NK-92 (cell line): ENCODE data around the gene PRAMEF18.
"Not testable (repeated sequence)": the region's sequence is repeated elsewhere in the genome, so short reads cannot be mapped to it uniquely, and the experiment has no call there.

ENCODE experiments used
- DNase-seq: peaks from one replicate; lab custom pipeline; 2025; ENCODE audit not compliant: unreplicated experiment; lab: John Stamatoyannopoulos, UW

PRAMEF18 gene, protein sequence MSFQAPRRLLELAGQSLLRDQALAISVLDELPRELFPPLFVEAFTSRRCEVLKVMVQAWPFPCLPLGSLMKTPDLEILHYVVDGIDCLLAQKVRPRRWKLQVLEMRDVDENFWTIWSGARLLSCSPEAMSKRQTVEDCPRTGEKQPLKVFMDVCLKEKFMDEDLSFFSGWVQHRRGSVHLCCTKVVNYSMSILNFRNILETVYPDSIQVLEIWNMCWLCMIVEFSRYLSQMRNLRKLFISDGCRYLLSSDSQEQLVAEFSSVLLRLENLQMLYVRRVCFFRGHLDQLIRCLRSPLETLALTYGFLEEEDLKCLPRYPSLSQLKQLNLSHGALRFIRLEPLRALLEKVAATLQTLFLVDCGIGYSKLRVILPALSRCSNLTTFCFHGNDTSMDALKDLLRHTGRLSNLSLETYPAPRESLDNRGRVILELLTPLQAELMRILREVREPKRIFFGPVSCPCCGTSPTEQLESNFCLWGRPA

DNA sequence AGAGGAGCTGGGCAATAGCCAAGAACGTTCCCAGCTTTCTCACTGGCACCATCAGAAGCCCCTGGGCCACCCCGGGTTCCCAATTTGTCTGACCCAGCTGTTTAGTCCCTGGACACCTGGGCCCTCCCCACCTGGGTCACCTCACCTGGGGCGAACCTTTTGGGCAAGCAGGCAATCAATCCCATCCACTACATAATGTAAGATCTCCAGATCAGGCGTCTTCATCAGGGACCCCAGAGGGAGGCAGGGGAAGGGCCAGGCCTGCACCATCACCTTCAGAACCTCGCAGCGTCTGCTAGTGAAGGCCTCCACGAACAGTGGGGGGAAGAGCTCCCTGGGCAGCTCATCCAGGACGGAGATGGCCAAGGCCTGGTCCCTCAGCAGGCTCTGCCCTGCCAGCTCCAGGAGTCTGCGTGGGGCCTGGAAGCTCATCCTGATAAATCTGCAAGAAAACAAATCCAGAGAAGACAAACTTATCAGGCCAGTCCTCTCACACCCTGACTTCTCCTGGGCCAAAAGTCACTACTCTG is at the start of gene PRAMEF18:
Gene PRAMEF18, minus strand, starts transcription at position 480 of the 530 bp plus-strand sequence. Its CDS starts 48 bp downstream, at position 432.
- not testable (repeated sequence) for DNase-seq

- not testable (repeated sequence) for DNase-seq
These were observed 39.2 kb upstream of the PRAMEF18 start for GRCh38 chr1:13265124-13265523.

GRCh38 chr1:13253898-13254297 is 27.9 kb upstream of the PRAMEF18 start, which contains the start of gene PRAMEF5:
Gene PRAMEF5, plus strand, starts transcription at chr1:13254198. Its CDS starts 5,071 bp downstream, at chr1:13259269.
- not testable (repeated sequence) for DNase-seq

- DNase-seq, result not testable (repeated sequence)
These were observed 21.2 kb upstream of the PRAMEF18 start for GRCh38 chr1:13247122-13247521.

GRCh38 chr1:13246554-13246871 is 20.6 kb upstream of the PRAMEF18 start:
- DNase-seq, result not testable (repeated sequence)

DNA sequence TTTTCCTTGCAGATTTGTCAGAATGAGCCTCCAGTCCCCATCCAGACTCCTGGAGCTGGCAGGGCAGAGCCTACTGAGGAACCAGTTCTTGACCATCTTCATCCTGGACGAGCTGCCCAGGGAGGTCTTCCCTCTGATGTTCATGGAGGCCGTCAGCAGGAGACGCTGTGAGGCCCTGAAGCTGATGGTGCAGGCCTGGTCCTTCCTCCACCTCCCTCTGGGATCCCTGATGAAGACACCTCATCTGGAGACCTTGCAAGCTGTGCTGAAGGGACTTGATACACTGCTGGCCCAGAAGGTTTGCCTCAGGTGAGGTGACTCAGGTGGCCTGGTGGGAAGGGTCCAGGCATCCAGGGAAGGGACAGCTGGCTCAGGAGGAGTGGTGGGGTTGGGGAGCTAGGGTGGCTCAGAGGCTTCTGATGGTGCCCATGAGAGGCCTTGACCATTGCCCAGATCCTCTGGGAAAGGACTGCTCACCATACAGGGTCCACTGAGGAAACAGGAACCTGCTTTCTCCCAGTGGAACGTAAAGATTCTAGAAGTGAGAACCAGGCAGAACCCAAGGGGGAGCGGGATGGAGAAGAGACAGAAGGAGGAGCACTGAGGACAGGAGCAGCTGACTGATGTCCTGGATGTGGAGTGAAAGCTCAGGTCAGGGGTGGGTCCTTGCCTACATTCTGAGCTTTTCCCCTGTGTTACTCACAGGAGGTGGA is 20.0 kb upstream of the PRAMEF18 start:
- not testable (repeated sequence) for DNase-seq

GRCh38 chr1:13243536-13244263 is 17.7 kb upstream of the PRAMEF18 start:
- not testable (repeated sequence) for DNase-seq

DNA sequence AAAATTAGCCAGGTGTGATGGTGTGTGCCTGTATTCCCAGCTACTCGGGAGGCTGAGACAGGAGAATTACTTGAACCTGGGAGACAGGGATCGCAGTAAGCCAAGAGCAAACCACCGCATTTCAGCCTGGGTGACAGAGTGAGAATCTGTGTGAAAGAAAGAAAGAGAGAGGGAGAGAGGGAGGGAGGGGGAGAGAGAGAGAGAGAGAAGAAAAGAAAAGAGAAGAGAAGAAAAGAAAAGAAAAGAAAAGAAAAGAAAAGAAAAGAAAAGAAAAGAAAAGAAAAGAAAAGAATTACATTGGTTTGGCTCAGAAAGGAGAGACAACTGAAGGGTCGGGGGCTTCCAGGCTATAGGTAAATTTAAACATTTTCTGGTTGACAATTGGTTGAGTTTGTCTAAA is 13.7 kb upstream of the PRAMEF18 start:
- DNase-seq, result not testable (repeated sequence)

DNA sequence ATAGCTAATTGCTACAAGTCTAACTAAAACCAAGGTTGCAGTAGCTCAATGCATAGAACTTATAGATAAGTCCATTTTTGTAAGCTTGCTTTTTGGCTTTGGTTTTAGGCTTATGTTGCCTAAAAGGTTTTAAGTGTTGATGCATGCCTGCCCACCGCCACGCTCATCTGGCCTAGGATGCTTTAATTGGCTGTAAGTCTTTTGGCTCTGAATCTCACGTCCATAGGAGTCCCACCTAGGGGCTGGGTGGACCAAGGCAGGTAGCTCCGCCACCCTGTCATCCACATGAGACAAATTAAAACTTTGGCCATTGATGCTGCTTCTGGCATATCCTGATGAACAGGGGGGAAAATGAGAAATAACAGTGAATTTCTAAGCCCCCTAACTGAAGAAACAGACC is 11.6 kb upstream of the PRAMEF18 start:
- DNase-seq, result not testable (repeated sequence)

GRCh38 chr1:13234057-13234456 is 8.1 kb upstream of the PRAMEF18 start:
- DNase-seq, result not testable (repeated sequence)

DNA sequence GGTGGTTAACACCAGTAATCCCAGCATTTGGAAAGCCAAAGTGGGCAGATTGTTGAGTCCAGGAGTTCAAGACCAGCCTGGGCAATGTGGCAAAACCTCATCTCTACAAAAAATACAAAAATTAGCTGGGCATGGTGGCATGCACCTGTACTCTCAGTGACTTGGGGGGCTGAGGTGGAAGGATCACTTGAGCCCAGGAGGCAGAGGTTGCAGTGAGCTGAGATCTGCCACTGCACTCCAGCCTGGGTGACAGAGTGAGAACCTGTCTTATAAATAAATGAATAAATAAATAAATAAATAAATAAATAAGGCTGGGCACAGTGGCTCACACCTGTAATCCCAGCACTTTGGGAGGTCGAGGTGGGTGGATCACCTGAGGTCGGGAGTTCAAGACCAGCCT is 6.1 kb upstream of the PRAMEF18 start:
- DNase-seq, result not testable (repeated sequence)

GRCh38 chr1:13231061-13231750 is 5.3 kb upstream of the PRAMEF18 start:
- DNase-seq, result not testable (repeated sequence)

DNA sequence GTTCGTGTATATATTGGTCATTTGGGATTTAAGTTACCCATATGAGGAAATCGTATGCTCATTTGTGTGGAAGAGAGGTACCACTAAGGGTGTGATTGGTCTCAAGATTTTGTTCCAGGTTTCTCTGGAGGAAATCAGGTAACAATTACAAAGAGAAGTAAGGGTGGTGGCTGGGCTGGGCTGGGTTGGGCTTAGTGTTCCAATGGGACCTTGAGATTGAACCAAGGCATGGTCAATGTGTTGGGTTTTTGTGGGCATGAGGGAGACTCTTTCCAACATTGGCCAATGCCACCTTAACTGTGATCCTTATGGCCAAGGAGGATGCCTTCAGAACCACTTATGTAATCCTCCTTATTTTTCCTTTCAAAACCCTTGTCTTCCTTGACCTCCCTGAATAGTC is 4.6 kb upstream of the PRAMEF18 start:
- DNase-seq, result not testable (repeated sequence)

DNA sequence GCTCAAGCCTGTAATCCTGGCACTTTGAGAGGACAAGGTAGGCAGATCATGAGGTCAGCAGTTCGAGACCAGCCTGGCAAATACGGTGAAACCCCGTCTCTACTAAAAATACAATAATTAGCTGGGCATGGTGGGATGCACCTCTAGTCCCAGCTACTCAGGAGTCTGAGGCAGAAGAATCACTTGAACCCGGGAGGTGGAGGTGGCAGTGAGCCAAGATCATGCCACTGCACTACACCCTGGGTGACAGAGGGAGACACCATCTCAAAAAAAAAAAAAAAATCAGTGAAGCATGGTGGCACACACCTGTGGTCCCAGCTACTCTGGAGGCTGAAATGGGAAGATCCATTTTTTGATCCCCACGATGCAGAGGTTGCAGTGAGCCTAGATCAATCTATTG is 4.1 kb upstream of the PRAMEF18 start:
- not testable (repeated sequence) for DNase-seq

DNA sequence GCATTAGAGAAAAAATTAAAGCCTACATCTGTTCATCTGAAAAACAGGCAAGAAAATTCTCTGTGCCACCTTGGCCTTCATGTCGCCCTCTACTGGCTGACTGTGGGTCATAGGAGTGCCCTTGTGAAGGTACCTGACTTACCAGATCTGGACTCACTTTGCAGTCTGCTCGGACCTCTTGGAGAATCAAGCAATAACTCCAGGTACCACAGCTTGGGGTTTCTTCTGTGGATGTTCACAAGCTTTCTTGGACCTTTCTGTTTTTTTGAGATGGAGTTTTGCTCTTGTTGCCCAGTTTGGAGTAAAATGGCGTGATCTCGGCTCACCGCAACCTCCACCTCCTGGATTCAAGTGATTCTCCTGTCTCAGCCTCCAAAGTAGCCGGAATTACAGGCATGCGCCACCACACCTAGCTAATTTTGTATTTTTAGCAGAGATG is 2.4 kb upstream of the PRAMEF18 start:
- DNase-seq, result no peak

DNA sequence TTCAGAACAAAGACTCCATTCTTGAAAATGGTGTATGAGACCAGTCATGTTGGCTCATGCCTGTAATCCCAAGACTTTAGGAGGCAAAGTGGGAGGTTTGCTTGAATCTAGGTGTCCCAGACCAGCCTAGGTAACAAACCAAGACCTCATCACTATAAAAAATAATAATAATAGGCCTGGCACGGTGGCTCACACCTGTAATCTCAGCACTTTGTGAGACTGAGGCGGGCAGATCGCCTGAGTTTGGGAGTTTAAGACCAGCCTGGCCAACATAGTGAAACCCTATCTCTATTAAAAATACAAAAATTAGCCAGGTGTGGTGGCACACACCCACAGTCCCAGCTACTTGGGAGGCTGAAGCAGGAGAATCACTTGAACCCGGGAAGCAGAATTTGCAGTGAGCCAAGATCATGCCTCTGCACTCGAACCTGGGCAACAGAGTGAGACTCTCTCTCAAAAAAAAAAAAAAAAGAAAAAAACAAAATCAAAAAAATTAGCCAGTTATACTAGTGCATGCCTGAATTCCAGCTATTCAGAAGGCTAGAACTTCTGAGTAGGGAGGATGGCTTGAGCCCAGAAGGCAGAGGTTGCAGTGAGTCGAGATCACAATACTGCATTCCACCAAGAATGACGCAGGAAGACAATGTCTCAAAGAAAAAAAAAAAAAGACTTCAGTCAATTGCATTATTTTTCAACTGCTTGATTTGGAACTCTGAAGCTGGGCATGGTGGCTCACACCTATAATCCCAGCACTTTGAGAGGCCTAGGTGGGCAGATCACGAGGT is 1.5 kb upstream of the PRAMEF18 start:
- DNase-seq, result not testable (repeated sequence)

DNA sequence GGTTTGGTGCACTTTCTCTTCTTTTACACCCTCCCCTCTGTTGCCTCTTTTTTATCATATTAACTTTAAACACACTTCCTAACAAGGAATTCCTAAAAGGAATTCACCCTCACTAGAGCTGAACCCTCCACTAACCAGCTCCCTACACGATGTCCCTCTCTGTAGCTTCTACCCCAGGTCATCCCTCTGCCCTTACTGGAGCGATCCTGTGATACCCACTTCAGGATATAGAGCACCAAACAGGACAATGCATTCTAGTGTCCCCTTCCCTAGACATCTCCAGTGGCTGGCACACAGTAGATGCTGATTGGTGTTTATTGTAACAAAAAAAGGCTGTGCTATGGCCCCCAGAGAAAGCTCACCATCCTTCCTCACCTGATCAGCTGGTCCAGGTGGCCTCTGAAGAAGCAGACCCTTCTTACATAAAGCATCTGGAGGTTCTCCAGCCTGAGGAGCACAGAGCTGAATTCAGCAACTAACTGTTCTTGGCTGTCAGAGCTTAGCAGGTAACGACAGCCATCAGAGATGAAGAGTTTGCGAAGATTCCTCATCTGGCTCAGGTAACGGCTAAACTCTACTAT is 1.4 kb downstream of the PRAMEF18 start:
- no peak for DNase-seq

DNA sequence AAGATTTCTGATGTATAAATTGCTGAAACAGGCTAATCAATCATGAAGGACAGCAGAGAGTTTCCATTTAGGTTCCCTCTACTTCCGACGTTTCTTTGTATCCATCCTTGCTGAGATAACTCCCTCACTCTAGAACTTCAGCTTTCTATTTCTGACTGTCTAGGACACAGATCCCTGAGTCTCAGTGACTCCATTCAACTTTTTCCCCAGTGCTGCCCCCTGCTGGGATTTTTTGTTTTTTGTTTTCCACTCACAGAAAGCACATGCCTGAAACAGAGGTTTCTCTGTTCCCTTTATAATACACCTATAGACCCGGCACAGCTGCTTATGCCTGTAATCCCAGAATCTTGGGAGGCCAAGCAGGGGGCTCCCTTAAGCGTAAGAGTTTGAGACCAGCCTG is 3.2 kb downstream of the PRAMEF18 start:
- DNase-seq, result not testable (repeated sequence)

GRCh38 chr1:13219203-13219602 is 6.8 kb downstream of the PRAMEF18 start:
- not testable (repeated sequence) for DNase-seq
